Psoas muscle (tissue), 8 donors: ENCODE data around the gene VDAC1. TPM values are rescaled to one million over a fixed set of nuclear protein-coding genes. Genes with fewer than 3 reads are reported as not detected.
"Not testable (repeated sequence)": the region's sequence is repeated elsewhere in the genome, so short reads cannot be mapped to it uniquely, and the experiment has no call there.

Experiments
- ATAC-seq, 4 donors: fragments of 200-7000 bp; cut with Tn5 transposase; one replicate each; pipeline ENCODE4 v1.9.1; 2020; ENCODE audit warnings: moderate library complexity in 3 of 4, mild to moderate bottlenecking in 2 of 4
- DNase-seq, 2 donors: peaks; one replicate each; pipeline ENCODE4 v3.0.0-alpha.2; 2020
- H3K27ac ChIP-seq: fragments of 200-600 bp; one replicate; pipeline ENCODE4 v1.8.0; 2022
- H3K27me3 ChIP-seq, 3 donors: fragments of 200-600 bp in 1 of 3; one replicate each; pipeline versions ENCODE4 v1.6.1 to v1.8.0; 2013 to 2022; ENCODE audit warnings: low read length in 2 of 3, mild to moderate bottlenecking in 2 of 3, moderate library complexity in 1 of 3; ENCODE audit not compliant: insufficient read depth in 3 of 3
- H3K36me3 ChIP-seq, 2 donors: fragments of 200-600 bp in 1 of 2; one replicate each; pipeline versions ENCODE4 v1.6.1 to v1.8.0; 2013 to 2022; ENCODE audit warnings: low read depth in 1 of 2, mild to moderate bottlenecking in 1 of 2, moderate library complexity in 1 of 2; ENCODE audit not compliant: insufficient read depth in 1 of 2
- H3K4me1 ChIP-seq: fragments of 200-600 bp; one replicate; pipeline ENCODE4 v1.8.0; 2022
- H3K4me3 ChIP-seq: fragments of 200-600 bp; one replicate; pipeline ENCODE4 v1.8.0; 2022; ENCODE audit warnings: mild to moderate bottlenecking
- H3K9me3 ChIP-seq: fragments of 200-600 bp; one replicate; pipeline ENCODE4 v1.8.0; 2022
- WGBS, 3 donors: extraction: QIAGEN DNeasy Blood & Tissue Kit; methylation state at CpG; one replicate each; pipeline versions ENCODE4 v1.1.6 to v1.1.7; 2013; 5-methylcytosine and 5-hydroxymethylcytosine counted together
- intact Hi-C, 2 donors: fragments of 100-400 bp; cut with DNase I; formaldehyde crosslinking; loops; one replicate each; pipeline versions ENCODE4 v1.11.0 to v1.14.2; 2022
- polyA plus RNA-seq, 3 donors: library from polyadenylated mRNA; stranded (reverse); fragments of 200-250 nt; gene quantifications; one replicate each; pipeline ENCODE4 v1.2.3, GENCODE V29; 2013
- total RNA-seq, 4 donors: library from RNA; stranded (reverse); fragmentation: NEBNext Ultra II Directional in 2 of 4; extraction: Animal tissue kit (Norgen Biotek cat#: 25700) in 2 of 4; gene quantifications; one replicate each; pipeline versions ENCODE4 v1.2.1 to v1.2.4, GENCODE V29; 2021 to 2023
- TF ChIP-seq, protein P1 (sequence below): fragments of 200-600 bp; IDR thresholded peaks from one replicate; pipeline ENCODE4 v1.8.0; 2022; ENCODE audit warnings: antibody characterized with exemption
- donor health status: healthy with polysubstance abuse.
- donor health status: DM: no; HTN: no; CAD: no; lungs with moderate emphysema.
- donor health status: Bipolar disorder and iron deficiency.
- donor health status: healthy.
- donor health status: DM: yes; HTN: yes; CAD: no.
- donor health status: DM: no; HTN: no; CAD: no.
- donor health status: DM: no; HTN: no; CAD: no.
- donor health status: DM: yes; HTN: yes; CAD: no.

VDAC1 gene
- total and polyA plus RNA-seq, 7 donors: 389 to 592 (median 525) TPM

DNA sequence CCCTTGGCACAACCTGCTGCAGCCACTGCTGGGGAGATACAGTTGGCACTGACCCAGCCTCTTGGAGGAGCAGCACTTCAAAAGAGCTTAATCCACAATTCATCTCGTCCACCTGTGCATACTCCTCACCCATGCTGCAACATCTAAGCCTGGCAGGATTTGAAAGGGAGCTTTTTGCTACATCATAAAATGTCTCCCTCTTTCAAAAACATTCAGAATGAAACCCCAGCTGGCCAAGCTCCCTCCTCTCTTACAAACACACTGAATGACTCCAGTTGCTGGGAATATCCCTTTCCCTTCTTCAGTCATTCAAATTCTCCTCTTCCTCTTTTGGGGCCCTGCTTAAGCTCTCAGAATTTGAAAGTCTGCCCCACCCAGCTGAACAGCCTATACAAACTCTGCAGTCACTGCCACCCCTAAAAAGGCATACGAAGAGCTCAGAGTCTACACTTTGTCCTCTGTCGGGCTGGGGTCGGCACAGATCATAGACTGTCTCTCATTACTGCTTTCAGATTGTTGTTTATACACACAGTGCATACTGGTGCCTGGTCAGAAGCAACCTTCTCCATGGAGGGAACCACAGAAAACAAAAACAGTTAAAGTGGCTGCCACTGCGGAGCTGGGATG lies 27.5 kb downstream of the VDAC1 start:
- DNase-seq (no peak), ATAC-seq (peak; percentile 27 to 55 (median 36))
- intact Hi-C loops: no loop called here
- Histone ChIP-seq H3K4me3 (no peak overlapping the region), H3K36me3 (peaks cover 19 to 68% of the 10 kb centered on the region in 2 donors), H3K27me3 (no peaks in the 10 kb centered on the region), H3K9me3 (no peaks in the 10 kb centered on the region), H3K4me1 (peaks cover 46% of the 10 kb centered on the region), H3K27ac (peak overlapping the region; percentile 78)
- WGBS, 3 donors: 67 to 74% (median 68%) methylated on average over 5 of the region's 5 CpGs
- TF ChIP-seq, protein P1, sequence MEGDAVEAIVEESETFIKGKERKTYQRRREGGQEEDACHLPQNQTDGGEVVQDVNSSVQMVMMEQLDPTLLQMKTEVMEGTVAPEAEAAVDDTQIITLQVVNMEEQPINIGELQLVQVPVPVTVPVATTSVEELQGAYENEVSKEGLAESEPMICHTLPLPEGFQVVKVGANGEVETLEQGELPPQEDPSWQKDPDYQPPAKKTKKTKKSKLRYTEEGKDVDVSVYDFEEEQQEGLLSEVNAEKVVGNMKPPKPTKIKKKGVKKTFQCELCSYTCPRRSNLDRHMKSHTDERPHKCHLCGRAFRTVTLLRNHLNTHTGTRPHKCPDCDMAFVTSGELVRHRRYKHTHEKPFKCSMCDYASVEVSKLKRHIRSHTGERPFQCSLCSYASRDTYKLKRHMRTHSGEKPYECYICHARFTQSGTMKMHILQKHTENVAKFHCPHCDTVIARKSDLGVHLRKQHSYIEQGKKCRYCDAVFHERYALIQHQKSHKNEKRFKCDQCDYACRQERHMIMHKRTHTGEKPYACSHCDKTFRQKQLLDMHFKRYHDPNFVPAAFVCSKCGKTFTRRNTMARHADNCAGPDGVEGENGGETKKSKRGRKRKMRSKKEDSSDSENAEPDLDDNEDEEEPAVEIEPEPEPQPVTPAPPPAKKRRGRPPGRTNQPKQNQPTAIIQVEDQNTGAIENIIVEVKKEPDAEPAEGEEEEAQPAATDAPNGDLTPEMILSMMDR: no peak

- H3K4me1 ChIP-seq: peaks cover 34% of the 10 kb centered on the region
- peaks cover 16 to 75% of the 10 kb centered on the region in 2 donors for H3K36me3 ChIP-seq
- H3K27ac ChIP-seq, H3K27me3 ChIP-seq, H3K4me3 ChIP-seq, intact Hi-C loops, H3K9me3 ChIP-seq, ATAC-seq, DNase-seq: not testable (repeated sequence)
- 82 to 88% (median 83%) methylated on average over 16 of the region's 16 CpGs for WGBS, 3 donors
These were observed 29.2 kb downstream of the VDAC1 start for GRCh38 chr5:133975546-133975945.

DNA sequence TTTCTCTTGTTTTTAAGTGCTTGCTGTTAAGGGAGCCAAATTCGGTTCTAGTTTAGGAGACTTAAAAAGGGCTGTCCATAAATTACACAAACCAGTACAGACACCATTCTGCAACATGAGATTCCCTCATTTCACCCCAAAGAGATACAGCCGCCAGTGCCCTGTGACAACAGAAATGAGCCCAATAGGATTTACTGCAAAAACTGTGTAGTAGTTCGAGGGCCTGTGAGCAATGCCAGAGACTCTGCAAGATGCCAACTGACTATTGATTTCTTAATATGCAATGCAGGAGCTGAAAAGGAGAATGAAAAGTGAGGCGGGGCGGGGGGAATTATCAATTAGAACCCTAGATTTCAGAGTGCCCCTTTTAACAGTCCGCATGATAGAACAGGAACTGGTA lies 30.6 kb downstream of the VDAC1 start:
- H3K9me3 ChIP-seq: no peaks in the 10 kb centered on the region
- H3K4me1 ChIP-seq: peaks cover 26% of the 10 kb centered on the region
- H3K27me3 ChIP-seq: no peaks in the 10 kb centered on the region
- no peak overlapping the region for H3K4me3 ChIP-seq
- H3K27ac ChIP-seq: no peak overlapping the region
- DNase-seq: no peak
- peaks cover 16 to 69% of the 10 kb centered on the region in 2 donors for H3K36me3 ChIP-seq
- intact Hi-C loops: no loop called here
- TF ChIP-seq, protein P1: no peak
- WGBS, 3 donors: 88 to 93% (median 92%) methylated on average over 6 of the region's 6 CpGs
- no peak for ATAC-seq

DNA sequence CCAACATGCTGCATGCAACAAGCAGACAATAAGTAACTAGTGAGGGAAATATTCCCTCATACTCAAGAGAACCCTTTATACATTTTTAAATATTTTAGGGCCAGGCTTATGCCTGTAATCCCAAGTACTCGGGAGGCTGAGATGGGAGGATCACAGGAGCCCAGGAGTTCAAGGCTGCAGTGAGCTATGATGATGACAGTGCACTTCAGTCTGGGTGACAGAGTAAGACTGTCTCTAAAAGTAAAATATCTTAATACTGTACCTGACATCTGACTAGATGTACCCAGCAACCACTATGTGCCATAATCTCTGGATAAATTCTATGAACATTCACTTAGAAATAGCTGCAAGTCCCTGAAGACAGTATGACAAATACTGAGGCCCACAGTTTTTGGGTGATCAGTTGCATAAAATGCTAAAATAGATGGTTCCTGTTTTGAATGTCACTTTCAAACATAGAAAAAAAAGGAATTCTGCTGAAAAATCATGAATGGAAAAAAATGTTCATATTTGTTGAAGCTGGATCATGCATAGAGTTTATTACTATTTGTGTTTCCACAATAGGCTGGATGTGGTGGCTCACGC lies 34.4 kb downstream of the VDAC1 start:
- Histone ChIP-seq H3K4me1 (peaks cover 16% of the 10 kb centered on the region), H3K9me3 (no peaks in the 10 kb centered on the region), H3K27ac (peak overlapping the region; percentile 91), H3K4me3 (no peak overlapping the region), H3K27me3 (no peaks in the 10 kb centered on the region), H3K36me3 (peaks cover 13 to 43% of the 10 kb centered on the region in 2 donors)
- WGBS, 3 donors: 83 to 88% (median 85%) methylated on average over 2 of the region's 2 CpGs
- ATAC-seq (no peak), DNase-seq (no peak)
- TF ChIP-seq, protein P1: no peak
- intact Hi-C loops: no loop called here

DNA sequence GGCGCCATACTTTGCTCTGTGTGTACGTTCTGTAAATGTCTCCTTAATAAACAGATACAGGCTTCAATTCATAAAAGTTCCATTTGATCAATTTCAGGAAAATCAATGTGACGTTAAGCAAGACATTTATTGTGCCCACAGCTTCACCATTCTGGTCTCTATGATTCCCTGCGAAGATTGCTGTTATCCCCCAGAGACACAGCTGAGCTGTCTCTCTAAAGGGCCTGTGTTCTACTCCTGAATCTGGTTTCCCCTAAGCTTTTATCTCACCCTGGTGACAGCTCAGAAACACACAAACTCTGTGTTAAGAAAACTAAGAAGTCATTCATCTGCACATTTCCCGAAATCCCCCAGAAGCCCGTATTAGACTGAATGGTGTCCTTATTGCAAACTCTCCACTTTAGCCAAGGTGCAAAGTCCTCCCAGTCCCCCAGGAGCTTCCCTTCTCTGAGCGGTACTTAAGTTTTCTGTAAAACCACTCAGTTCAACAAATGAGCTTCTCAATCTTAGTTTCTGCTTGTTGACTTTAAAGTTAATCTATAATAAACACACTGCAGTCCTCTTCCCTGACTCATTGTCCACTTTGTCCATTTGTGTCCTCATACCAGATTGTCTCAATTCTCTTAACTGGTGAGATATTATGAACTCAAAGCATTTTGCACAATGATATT lies 35.0 kb downstream of the VDAC1 start:
- ATAC-seq (no peak), DNase-seq (no peak)
- Histone ChIP-seq H3K27ac (peak overlapping the region; percentile 91), H3K27me3 (no peaks in the 10 kb centered on the region), H3K4me1 (peaks cover 16% of the 10 kb centered on the region), H3K36me3 (peaks cover 13 to 36% of the 10 kb centered on the region in 2 donors), H3K9me3 (no peaks in the 10 kb centered on the region), H3K4me3 (peak overlapping the region; percentile 85)
- TF ChIP-seq, protein P1: no peak
- WGBS, 3 donors: 76 to 81% (median 77%) methylated on average over 7 of the region's 7 CpGs
- intact Hi-C loops: no loop called here
